ENCODE results near the gene RPS27L. TPM values are rescaled to one million over a fixed set of nuclear protein-coding genes. Genes with fewer than 3 reads are reported as not detected.
A peak's percentile ranks its signal among the peaks of the same experiment; 100 is the strongest.

The RPS27L gene
- total RNA-seq, 1 experiment from 2014 or later, result 65.6 TPM

- BruUV-seq (replicated peaks), result no TSS peak
- POLR2A ChIA-PET (ENCODE audit: low non-redundant PET), result no interaction called here
- H3K9me3 ChIP-seq (ENCODE audit: low read depth, low read length, poor library complexity, severe bottlenecking), result no peaks in the 10 kb centered on the region
Measured at GRCh38 chr15:63190769-63191649, 33.7 kb upstream of the RPS27L start.

DNA sequence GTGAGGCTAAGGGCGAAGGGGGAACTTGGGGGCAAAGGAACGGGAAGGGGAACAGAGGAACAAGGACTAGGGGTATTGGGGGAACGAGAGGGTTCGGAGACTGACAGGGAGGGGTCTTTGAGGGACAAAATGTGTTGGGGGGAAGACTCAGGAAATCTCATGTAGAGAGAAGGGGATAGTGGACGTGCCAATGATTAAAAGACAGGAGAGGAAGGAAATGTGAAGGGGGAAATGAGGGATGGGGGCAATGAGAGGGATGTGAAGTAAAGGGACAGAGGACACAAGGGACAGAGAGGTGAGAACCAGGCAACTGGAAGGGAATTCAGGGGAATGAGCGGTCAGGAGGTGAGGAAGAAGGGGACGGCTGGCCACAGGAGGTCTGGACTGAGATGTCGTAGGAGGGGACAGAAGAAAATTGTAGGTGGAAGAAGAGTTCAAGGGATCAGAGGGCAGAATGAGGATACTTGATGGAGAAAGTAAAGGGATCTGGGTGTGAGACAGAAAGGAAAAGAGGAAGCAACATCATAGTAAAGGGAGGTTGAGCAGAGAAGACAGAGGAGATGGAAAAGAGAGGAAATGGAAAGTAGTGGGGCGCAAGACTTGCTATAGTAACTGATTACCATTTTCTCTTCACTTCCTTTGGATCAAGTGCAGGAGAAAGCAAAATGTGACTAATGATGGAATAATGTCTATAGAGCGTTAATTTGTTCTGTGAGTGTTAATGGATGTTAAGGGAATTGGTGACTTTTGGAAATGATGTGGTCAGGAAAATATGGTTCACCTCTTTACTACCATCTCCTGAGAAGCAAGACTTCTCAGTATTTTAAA lies 32.9 kb upstream of the RPS27L start:
- Histone ChIP-seq H3K27me3 (replicated peaks; ENCODE audit: insufficient read depth, low read depth, low read length, poor library complexity) (no peaks in the 10 kb centered on the region), H3K9me3 (ENCODE audit: low read depth, low read length, poor library complexity, severe bottlenecking) (no peaks in the 10 kb centered on the region), H3K36me3 (ENCODE audit: insufficient read depth, low read length, poor library complexity, severe bottlenecking) (no peaks in the 10 kb centered on the region), H3K27ac (ENCODE audit: low read depth, low read length, poor library complexity, severe bottlenecking) (peak overlapping the region; percentile 80), H3K4me1 (ENCODE audit: insufficient read depth, low read length, poor library complexity, severe bottlenecking) (peaks cover 23% of the 10 kb centered on the region), H3K4me3 (ENCODE audit: low read depth, low read length, poor library complexity, severe bottlenecking) (peak overlapping the region; percentile 94)
- no peak for DNase-seq (ENCODE audit: low spot score)
- CTCF ChIA-PET, result no interaction called here
- BruUV-seq (replicated peaks), result no TSS peak
- POLR2A ChIA-PET (ENCODE audit: low non-redundant PET), result no interaction called here
- TF ChIP-seq, protein P1, sequence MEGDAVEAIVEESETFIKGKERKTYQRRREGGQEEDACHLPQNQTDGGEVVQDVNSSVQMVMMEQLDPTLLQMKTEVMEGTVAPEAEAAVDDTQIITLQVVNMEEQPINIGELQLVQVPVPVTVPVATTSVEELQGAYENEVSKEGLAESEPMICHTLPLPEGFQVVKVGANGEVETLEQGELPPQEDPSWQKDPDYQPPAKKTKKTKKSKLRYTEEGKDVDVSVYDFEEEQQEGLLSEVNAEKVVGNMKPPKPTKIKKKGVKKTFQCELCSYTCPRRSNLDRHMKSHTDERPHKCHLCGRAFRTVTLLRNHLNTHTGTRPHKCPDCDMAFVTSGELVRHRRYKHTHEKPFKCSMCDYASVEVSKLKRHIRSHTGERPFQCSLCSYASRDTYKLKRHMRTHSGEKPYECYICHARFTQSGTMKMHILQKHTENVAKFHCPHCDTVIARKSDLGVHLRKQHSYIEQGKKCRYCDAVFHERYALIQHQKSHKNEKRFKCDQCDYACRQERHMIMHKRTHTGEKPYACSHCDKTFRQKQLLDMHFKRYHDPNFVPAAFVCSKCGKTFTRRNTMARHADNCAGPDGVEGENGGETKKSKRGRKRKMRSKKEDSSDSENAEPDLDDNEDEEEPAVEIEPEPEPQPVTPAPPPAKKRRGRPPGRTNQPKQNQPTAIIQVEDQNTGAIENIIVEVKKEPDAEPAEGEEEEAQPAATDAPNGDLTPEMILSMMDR (conservative IDR thresholded peaks at IDR 0.05; ENCODE audit: low read depth, low read length), result no peak
- no peak for TF ChIP-seq EZH2 (IDR thresholded peaks at IDR 0.05; ENCODE audit: borderline replicate concordance, low read depth, low read length, poor library complexity, severe bottlenecking)
- intact Hi-C loops (cut with micrococcal nuclease; ENCODE audit: unreplicated experiment), result loop anchor here (5.0 kb wide), 2 partner anchors 67 to 87 kb away; partner anchors contain the start of gene APH1B

More at GRCh38 chr15:63190769-63191649, 33.7 kb upstream of the RPS27L start:
- TF ChIP-seq, protein P1 (conservative IDR thresholded peaks at IDR 0.05; ENCODE audit: low read depth, low read length), result no peak
- TF ChIP-seq EZH2 (IDR thresholded peaks at IDR 0.05; ENCODE audit: borderline replicate concordance, low read depth, low read length, poor library complexity, severe bottlenecking), result no peak
- intact Hi-C loops (cut with micrococcal nuclease; ENCODE audit: unreplicated experiment), result no loop called here
- Histone ChIP-seq H3K27ac (ENCODE audit: low read depth, low read length, poor library complexity, severe bottlenecking) (no peak overlapping the region), H3K4me3 (ENCODE audit: low read depth, low read length, poor library complexity, severe bottlenecking) (peak overlapping the region; percentile 94), H3K27me3 (replicated peaks; ENCODE audit: insufficient read depth, low read depth, low read length, poor library complexity) (no peaks in the 10 kb centered on the region), H3K4me1 (ENCODE audit: insufficient read depth, low read length, poor library complexity, severe bottlenecking) (peaks cover 29% of the 10 kb centered on the region), H3K36me3 (ENCODE audit: insufficient read depth, low read length, poor library complexity, severe bottlenecking) (no peaks in the 10 kb centered on the region)
- CTCF ChIA-PET, result no interaction called here
- DNase-seq (ENCODE audit: low spot score), result no peak
